ENCODE measurements around the gene OR2A1. TPM values are rescaled to one million over a fixed set of nuclear protein-coding genes. Genes with fewer than 3 reads are reported as not detected.
A peak's percentile ranks its signal among the peaks of the same experiment; 100 is the strongest.
"Not testable (repeated sequence)": the region's sequence is repeated elsewhere in the genome, so short reads cannot be mapped to it uniquely, and the experiment has no call there.

Gene OR2A1
- total and polyA plus RNA-seq, 8 donors, result 1.6 to 3.2 (median 2.7) TPM; not detected in 2

DNA sequence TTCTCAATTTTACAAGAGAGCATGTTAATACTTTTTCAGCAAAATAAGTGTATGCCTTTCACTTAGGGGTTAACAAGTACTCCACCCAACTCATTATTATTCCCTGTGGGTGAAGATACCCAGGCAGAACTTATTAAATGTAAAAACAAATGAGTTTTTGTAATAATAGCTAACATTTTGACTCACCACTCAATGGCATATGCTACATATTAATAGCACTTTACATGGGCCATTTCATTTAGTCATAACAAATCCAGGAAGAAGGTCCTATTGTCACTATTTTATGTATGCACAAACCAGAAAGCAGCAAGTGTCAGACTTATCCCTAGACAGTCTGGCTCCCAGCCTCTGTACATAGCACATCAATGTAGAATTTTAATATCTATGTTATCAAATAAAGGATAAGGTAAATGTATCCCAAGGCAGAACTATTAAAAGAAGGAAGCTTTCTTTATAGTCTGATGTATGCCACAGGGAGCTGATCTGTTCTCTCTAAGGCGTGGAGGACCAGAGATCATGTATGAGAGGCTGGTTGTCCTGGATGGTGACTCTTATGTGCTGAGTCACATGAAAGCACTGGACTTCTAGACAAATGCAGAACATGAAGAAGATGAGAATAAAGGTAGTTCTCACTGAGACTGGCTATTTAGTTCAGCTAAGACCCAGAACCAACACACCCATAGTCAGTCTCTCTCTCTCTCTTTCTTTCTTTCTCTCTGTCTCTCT, 9.5 kb upstream of the OR2A1 start:
- intact Hi-C loops (cut with DNase I); H3K27me3 ChIP-seq; H3K36me3 ChIP-seq; H3K4me1 ChIP-seq; DNase-seq; H3K27ac ChIP-seq; H3K4me3 ChIP-seq; H3K9me3 ChIP-seq: not testable (repeated sequence)
- peak; percentile 21 for ATAC-seq

DNA sequence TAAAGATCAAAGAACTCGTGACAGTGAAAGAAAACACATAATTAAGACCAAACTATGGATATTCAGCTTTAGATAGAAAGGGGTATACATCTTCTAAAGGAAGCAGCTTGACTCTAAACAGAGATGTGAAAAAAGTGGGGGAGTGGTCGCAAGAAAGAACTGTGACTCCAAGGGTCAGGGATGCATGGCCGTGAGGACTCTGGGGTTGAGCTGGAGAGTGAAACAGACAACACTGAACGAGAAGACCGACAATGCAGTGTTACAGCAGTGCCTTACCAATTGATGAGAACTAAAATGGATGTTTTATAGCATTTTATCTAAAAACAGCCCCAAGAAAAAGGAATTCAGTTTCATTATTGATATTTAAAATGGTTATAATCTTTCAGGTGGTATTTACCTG, 8.6 kb upstream of the OR2A1 start:
- H3K36me3 ChIP-seq; H3K27me3 ChIP-seq; intact Hi-C loops (cut with DNase I); H3K9me3 ChIP-seq; H3K4me3 ChIP-seq; ATAC-seq; DNase-seq; H3K27ac ChIP-seq; H3K4me1 ChIP-seq: not testable (repeated sequence)

DNA sequence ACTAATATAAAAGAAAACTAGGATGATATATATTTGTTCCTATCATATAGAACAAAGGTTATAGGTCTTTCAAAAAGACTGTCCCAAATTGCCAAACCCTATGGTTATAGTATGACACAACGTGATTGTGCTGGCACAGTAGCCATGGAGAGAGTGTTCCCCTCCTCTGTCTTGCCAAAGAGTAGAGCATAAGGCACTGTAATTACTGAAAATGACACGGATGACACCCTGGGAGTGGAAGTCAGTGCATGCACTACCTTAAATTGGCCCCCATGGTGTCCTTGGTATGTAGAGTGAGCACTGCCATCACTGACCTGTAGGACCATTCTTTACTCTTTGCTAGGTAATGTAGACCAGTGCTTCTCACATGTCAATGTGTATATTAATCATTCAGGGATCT, 7.1 kb upstream of the OR2A1 start:
- H3K4me1 ChIP-seq; H3K36me3 ChIP-seq; intact Hi-C loops (cut with DNase I); H3K4me3 ChIP-seq; H3K27ac ChIP-seq; H3K9me3 ChIP-seq; DNase-seq; ATAC-seq; H3K27me3 ChIP-seq: not testable (repeated sequence)

DNA sequence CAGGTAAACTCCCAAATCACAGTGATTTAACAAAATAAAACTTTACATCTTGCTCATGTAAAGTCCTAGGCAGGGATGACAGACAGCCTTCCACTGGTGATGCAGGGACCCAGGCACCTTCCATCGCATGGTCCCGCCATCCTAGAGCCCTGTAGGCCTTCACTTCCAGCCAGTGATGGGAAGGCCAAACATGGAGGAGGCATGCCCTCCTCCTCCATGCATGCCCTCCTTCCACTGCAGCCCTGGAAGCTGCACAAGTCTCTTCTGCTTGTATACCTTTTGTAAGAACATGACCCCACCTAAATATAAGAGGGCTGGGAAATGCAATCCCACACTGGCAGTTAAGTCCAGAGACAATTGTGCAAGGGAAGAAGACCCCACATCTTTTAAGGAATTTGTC, 2.5 kb upstream of the OR2A1 start:
- H3K27me3 ChIP-seq; ATAC-seq; H3K36me3 ChIP-seq; H3K4me1 ChIP-seq; DNase-seq; H3K4me3 ChIP-seq; intact Hi-C loops (cut with DNase I); H3K9me3 ChIP-seq; H3K27ac ChIP-seq: not testable (repeated sequence)

DNA sequence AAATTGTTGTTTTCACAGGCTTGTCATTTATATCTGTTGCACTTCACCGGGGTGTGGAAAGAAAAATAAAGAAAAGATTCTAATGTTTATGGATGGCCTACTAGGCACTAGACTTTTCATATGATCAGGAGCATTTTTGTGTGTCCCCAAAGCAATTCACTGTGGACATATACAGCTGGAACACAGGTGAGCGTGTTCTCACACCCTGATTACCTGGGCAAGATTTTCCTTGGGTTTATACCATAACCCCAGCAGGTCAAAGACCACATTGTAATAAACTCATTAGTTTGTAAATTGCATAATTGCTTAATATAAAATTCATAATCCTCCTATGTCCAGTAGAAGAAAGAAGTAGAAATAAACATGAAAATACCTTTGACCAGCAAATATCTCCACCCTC, 1.0 kb upstream of the OR2A1 start:
- DNase-seq; H3K4me1 ChIP-seq; H3K27ac ChIP-seq; H3K36me3 ChIP-seq; H3K9me3 ChIP-seq; H3K4me3 ChIP-seq; H3K27me3 ChIP-seq; intact Hi-C loops (cut with DNase I); ATAC-seq: not testable (repeated sequence)

DNA sequence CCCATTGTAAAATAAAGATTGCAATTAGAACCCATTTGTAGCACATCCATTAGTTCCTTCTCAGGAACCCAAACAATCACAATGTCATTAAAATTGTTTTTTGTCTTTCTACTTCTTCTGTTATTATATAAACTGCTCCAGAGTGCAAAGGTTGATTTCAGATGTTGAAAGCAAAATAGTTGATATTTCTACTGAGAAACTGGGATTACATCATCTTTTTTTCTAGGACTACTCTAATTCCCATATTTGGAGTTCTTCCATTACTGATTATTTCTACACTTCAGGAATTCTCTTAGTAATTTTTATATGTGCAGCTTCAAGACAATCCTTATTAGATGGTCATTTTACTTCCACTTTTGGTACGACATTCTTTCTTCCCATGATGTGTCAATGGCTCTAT, 5.3 kb downstream of the OR2A1 start:
- H3K27ac ChIP-seq; H3K27me3 ChIP-seq; H3K4me1 ChIP-seq; H3K36me3 ChIP-seq; intact Hi-C loops (cut with DNase I); ATAC-seq; DNase-seq; H3K9me3 ChIP-seq; H3K4me3 ChIP-seq: not testable (repeated sequence)

DNA sequence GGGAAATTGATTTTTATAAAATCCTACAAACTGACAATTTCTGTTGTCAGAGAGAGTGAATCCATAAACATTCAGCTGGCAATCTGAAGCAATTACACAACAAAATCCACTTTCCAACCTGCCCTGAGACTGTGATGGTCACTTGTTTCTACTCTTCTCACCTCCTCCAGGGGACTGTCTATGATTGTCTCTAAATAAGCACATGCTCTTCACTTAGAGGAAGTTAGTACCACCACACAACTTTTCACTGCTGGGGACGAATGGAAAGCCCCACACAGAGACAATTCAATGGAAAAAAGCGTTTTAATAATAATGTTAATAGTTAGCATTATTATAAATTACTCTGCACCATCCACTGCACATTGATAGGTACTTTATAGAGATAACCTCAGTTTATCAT, 7.3 kb downstream of the OR2A1 start:
- H3K27ac ChIP-seq; H3K27me3 ChIP-seq; H3K4me1 ChIP-seq; H3K9me3 ChIP-seq; ATAC-seq; H3K4me3 ChIP-seq; intact Hi-C loops (cut with DNase I); DNase-seq; H3K36me3 ChIP-seq: not testable (repeated sequence)

DNA sequence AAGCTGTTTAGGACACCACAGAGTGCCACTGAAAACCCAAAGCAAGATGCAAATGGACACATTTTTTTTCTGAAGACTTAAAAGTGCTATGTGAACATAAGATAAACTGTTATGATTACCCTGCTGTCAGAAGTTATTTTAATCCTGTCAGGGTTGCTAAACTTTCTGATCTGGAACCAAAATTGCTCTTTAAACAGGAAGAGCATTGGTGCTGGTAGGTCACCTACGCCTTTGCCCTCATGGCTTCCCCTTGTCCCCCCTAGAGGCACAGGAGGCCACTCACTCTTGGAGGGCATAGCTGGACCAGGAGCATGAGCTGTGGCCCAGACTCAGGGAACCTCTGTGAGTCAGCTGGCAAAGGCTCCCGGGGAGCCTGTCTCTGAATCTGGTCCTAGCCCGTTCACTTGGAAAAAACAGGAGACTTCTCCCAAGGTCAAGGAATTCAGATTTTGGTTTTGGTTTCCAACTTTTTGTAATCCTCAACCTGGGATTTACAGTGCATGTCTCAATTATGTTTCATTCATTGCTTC, 9.5 kb downstream of the OR2A1 start:
- peak; percentile 58 for ATAC-seq

DNA sequence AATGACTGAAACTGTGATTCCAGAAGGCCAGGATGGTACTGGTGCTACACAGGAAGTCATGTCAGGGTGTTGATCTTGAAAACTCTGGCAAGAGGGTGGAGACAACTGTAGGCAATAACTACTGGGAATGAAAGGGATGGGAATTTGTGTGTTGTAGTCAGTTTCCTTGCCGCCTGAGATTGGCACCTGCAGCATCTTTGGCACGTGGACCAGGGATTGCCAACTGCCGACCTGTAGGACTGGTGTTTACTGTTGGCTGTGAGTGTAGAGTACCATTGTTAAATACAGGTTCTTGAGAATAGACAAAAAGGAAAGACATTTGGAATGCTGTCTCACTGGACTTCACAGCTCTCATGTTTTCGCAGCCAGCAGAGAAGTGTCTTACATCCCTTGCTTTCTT, 11.1 kb downstream of the OR2A1 start:
- H3K4me1 ChIP-seq; H3K27me3 ChIP-seq; intact Hi-C loops (cut with DNase I): not testable (repeated sequence)

More for the DNA sequence above, 9.5 kb downstream of the OR2A1 start:
- H3K9me3 ChIP-seq; H3K27ac ChIP-seq; H3K36me3 ChIP-seq; H3K27me3 ChIP-seq; H3K4me3 ChIP-seq; intact Hi-C loops (cut with DNase I); H3K4me1 ChIP-seq: not testable (repeated sequence)
- peak in 1 of 4 donors; percentile 3 for DNase-seq

DNA sequence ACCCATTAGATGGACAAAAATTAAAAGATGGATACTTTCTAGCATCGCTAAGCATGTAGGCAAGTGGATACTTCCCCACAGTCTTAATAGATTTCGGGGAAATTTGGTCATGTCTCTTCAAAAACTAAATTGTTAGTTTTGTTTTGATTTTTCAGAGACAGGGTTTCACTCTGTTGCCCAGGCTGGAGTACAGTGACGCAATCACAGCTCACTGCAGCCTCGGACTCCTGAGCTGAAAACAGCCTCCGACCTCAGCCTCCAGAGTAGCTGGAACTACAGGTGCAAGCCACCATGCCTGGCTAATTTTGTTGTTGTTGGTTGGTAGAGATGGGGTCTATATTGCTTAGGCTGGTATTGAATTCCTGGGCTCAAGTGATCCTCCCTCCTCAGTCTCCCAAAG, 13.6 kb downstream of the OR2A1 start:
- H3K27me3 ChIP-seq; ATAC-seq; H3K4me3 ChIP-seq; H3K4me1 ChIP-seq; H3K36me3 ChIP-seq; H3K9me3 ChIP-seq; intact Hi-C loops (cut with DNase I); H3K27ac ChIP-seq: not testable (repeated sequence)
- peak in 1 of 4 donors; percentile 36 for DNase-seq

More for the DNA sequence above, 11.1 kb downstream of the OR2A1 start:
- not testable (repeated sequence) for ATAC-seq, H3K4me3 ChIP-seq, H3K36me3 ChIP-seq, H3K27ac ChIP-seq, H3K9me3 ChIP-seq
- DNase-seq, result peak in 1 of 4 donors; percentile 57

DNA sequence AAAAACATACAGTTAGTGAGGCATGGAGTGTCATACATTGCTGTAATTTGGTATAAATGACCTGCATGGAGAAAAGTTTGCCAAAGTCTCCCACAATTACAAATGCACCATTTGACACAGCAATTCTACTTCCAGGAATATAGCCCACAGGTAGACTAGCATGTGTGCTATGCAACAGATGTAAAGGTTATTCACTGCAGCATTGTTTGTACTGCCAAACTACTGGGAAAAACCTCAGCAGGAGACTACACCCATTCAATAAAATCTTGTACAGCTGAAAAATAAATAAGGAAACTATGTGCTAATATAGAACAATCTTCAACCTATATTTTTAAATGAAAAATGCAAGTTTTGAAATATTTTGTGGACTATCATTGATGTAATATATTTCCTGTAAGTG, 17.8 kb downstream of the OR2A1 start:
- intact Hi-C loops (cut with DNase I); ATAC-seq: not testable (repeated sequence)

DNA sequence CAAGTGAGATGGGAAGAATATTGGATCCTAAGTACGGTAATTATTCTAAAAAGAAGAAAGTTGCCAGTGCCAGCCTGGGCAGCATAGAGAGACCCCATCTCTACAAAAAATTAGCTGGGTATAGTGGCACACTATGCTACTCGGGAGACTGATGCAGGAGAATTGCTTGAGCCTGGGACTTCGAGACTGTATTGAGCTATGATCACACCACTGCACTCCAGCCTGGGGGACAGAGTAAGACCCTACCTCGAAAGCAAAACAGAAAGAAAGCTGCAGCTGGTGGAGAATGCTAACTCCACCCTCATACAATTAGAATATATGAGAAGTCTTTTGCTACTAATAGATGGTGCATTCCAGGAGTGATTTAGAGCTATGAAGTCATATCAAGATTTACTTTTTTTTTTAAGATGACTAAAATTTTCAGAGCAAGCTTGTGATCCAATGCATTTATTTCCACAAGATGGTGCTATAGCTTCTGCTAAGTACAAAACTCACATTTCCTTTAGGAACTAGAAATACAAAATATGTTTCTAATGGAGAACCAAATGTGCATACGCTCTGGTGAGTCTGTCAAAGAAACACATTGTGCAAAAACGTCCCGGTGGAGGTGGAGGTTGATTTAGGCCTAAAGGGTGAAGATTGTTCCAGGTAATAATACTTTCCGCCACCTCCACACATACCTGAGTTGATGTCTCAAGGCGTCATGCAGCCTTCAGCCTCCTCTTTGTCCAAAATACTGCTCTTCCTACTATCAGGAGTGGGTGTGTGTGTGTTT, 19.2 kb downstream of the OR2A1 start:
- H3K4me1 ChIP-seq; H3K27me3 ChIP-seq; H3K27ac ChIP-seq; H3K9me3 ChIP-seq; intact Hi-C loops (cut with DNase I); DNase-seq; H3K36me3 ChIP-seq; H3K4me3 ChIP-seq: not testable (repeated sequence)
- peak; percentile 85 for ATAC-seq

More for the DNA sequence above, 17.8 kb downstream of the OR2A1 start:
- not testable (repeated sequence) for H3K9me3 ChIP-seq, H3K4me1 ChIP-seq, H3K36me3 ChIP-seq, H3K4me3 ChIP-seq, H3K27ac ChIP-seq, H3K27me3 ChIP-seq, DNase-seq

DNA sequence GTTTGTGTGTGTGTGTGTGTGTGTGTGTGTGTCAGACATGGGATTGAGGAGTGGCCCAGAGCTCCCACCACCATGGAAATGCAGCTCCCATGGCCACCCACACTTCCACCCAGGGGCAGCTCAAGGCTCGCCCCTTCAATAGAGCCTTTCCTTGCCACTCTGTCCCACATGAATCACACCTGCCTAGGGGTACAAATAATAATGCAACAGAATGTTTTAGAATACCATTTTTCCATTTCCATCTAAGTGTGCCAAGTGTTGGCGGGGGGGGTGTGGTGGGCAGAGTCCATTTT, 19.7 kb downstream of the OR2A1 start:
- peak; percentile 38 for ATAC-seq
- H3K27ac ChIP-seq; intact Hi-C loops (cut with DNase I); H3K27me3 ChIP-seq; H3K4me1 ChIP-seq; H3K4me3 ChIP-seq; H3K9me3 ChIP-seq; DNase-seq; H3K36me3 ChIP-seq: not testable (repeated sequence)
